Neural progenitor cell (in vitro differentiated cells): Measurements from ENCODE around the gene GPR61.

Experiments used
- CTCF ChIP-seq: fragments of 200-600 bp; sonication (generic); IDR thresholded peaks from 2 replicates; pipeline ENCODE4 v1.5.1; 2017; ENCODE audit warnings: antibody characterized with exemption, mild to moderate bottlenecking
- EZH2 ChIP-seq: fragments of 200-600 bp; sonication (generic); IDR thresholded peaks from 2 replicates; pipeline ENCODE4 v1.6.1; 2017; ENCODE audit warnings: antibody characterized with exemption, mild to moderate bottlenecking, moderate library complexity
- EZH2phosphoT487 ChIP-seq: fragments of 200-600 bp; sonication (generic); IDR thresholded peaks from 2 replicates; pipeline ENCODE4 v1.6.1; 2017; ENCODE audit warnings: antibody characterized with exemption

GRCh38 chr1:109542657-109543056 lies 3.0 kb downstream of the GPR61 start:
- TF ChIP-seq CTCF, result no peak
- TF ChIP-seq EZH2phosphoT487, result no peak
- TF ChIP-seq EZH2, result no peak
